Hepatocyte (in vitro differentiated cells): Measurements from ENCODE around the gene TK2. TPM values are rescaled to one million over a fixed set of nuclear protein-coding genes. Genes with fewer than 3 reads are reported as not detected.

Source experiments
- DNase-seq: peaks from one replicate; pipeline ENCODE4 v3.0.0-alpha.2; 2016; ENCODE audit warnings: low spot score
- H2AFZ ChIP-seq: fragments of 200-600 bp; sonication (generic); 2 replicates; pipeline ENCODE4 v1.6.0; 2016; ENCODE audit warnings: antibody characterized with exemption, mild to moderate bottlenecking
- H3K27ac ChIP-seq: fragments of 200-600 bp; sonication (generic); 2 replicates; pipeline ENCODE4 v1.5.1; 2016; ENCODE audit warnings: mild to moderate bottlenecking
- H3K27me3 ChIP-seq: fragments of 200-600 bp; sonication (generic); 2 replicates; pipeline ENCODE4 v1.6.1; 2016
- H3K36me3 ChIP-seq: fragments of 200-600 bp; sonication (generic); replicated peaks from 2 replicates; pipeline ENCODE4 v1.5.1; 2016; ENCODE audit warnings: low read depth; ENCODE audit not compliant: insufficient read depth
- H3K4me1 ChIP-seq: fragments of 200-600 bp; sonication (generic); 2 replicates; pipeline ENCODE4 v1.5.1; 2016; ENCODE audit warnings: mild to moderate bottlenecking, moderate library complexity; ENCODE audit not compliant: insufficient read depth
- H3K4me2 ChIP-seq: fragments of 200-600 bp; sonication (generic); 2 replicates; pipeline ENCODE4 v1.6.0; 2016
- H3K4me3 ChIP-seq: fragments of 200-600 bp; sonication (generic); 2 replicates; pipeline ENCODE4 v1.5.1; 2016; ENCODE audit warnings: mild to moderate bottlenecking
- H3K79me2 ChIP-seq: fragments of 200-600 bp; sonication (generic); 2 replicates; pipeline ENCODE4 v1.6.0; 2017; ENCODE audit warnings: mild to moderate bottlenecking
- H3K9me2 ChIP-seq: fragments of 200-600 bp; sonication (generic); replicated peaks from 2 replicates; pipeline ENCODE4 v1.6.0; 2017; ENCODE audit warnings: mild to moderate bottlenecking; ENCODE audit not compliant: insufficient read depth
- H3K9me3 ChIP-seq: fragments of 200-600 bp; sonication (generic); 2 replicates; pipeline ENCODE4 v1.5.1; 2016; ENCODE audit warnings: low read depth, mild to moderate bottlenecking
- H4K20me1 ChIP-seq: fragments of 200-600 bp; sonication (generic); 2 replicates; pipeline ENCODE4 v1.6.0; 2016; ENCODE audit warnings: mild to moderate bottlenecking; ENCODE audit not compliant: insufficient read depth, poor library complexity, severe bottlenecking
- EZH2 ChIP-seq: fragments of 200-600 bp; sonication (generic); IDR thresholded peaks from 2 replicates; pipeline ENCODE4 v1.6.1; 2016; ENCODE audit warnings: antibody characterized with exemption, mild to moderate bottlenecking, borderline replicate concordance
- EZH2phosphoT487 ChIP-seq: fragments of 200-600 bp; sonication (generic); IDR thresholded peaks from one replicate; pipeline ENCODE4 v1.6.1; 2018; ENCODE audit warnings: antibody characterized with exemption, mild to moderate bottlenecking, low read depth, moderate library complexity; ENCODE audit not compliant: unreplicated experiment, severe bottlenecking
- WGBS: methylation state at CpG from one replicate; pipeline ENCODE4 v1.1.6; 2016; ENCODE audit warnings: low lambda C conversion rate; ENCODE audit errors: missing lambda C conversion rate; 5-methylcytosine and 5-hydroxymethylcytosine counted together
- polyA plus RNA-seq: library from polyadenylated mRNA; unstranded; fragments of >200 nt; fragmentation: Nextera tagmentation; extraction: Ambion mirVana; gene quantifications from 2 replicates; pipeline ENCODE4 v1.2.1, GENCODE V29; 2016
- total RNA-seq: library from RNA; depleted of rRNA; stranded (reverse); fragments of >200 nt; gene quantifications from 2 replicates; pipeline ENCODE4 v1.2.3, GENCODE V29; 2014
- TF ChIP-seq, protein P1 (sequence below): fragments of 200-600 bp; sonication (generic); IDR thresholded peaks from 2 replicates; pipeline ENCODE4 v1.5.1; 2016; ENCODE audit warnings: antibody characterized with exemption, mild to moderate bottlenecking; ENCODE audit not compliant: poor library complexity

Gene TK2
- total and polyA plus RNA-seq, 2 experiments from 2014 or later, result 10.1 to 14.3 TPM

DNA sequence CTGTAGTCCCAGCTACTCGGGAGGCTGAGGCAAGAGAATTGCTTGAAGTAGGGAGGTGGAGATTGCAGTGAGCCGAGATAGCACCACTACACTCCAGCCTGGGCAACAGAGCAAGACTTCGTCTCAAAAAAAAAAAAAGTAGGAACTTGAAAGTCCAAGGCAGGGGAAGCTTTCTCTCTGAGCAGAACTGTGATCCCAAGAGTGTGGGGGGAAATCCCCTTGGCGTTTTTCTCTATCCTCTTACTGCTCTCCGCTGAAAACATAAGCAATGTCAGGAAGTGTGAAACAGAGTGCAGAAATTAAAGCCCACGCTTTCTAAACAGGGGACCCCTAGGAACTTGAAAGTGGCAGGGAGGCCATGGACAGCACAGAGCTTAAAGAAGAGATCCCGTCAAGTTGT, 44.8 kb upstream of the TK2 start:
- DNase-seq, result no peak
- Histone ChIP-seq H3K4me2 (no peak overlapping the region), H3K27ac (no peak overlapping the region), H3K4me1 (no peaks in the 10 kb centered on the region), H4K20me1 (no peaks in the 10 kb centered on the region), H2AFZ (no peak overlapping the region), H3K4me3 (no peak overlapping the region), H3K36me3 (no peaks in the 10 kb centered on the region), H3K9me3 (no peaks in the 10 kb centered on the region), H3K9me2 (no peaks in the 10 kb centered on the region), H3K27me3 (no peaks in the 10 kb centered on the region), H3K79me2 (no peaks in the 10 kb centered on the region)
- WGBS, result 82% methylated on average over 7 of the region's 7 CpGs
- TF ChIP-seq EZH2phosphoT487 (no peak), EZH2 (no peak)
- TF ChIP-seq, protein P1, sequence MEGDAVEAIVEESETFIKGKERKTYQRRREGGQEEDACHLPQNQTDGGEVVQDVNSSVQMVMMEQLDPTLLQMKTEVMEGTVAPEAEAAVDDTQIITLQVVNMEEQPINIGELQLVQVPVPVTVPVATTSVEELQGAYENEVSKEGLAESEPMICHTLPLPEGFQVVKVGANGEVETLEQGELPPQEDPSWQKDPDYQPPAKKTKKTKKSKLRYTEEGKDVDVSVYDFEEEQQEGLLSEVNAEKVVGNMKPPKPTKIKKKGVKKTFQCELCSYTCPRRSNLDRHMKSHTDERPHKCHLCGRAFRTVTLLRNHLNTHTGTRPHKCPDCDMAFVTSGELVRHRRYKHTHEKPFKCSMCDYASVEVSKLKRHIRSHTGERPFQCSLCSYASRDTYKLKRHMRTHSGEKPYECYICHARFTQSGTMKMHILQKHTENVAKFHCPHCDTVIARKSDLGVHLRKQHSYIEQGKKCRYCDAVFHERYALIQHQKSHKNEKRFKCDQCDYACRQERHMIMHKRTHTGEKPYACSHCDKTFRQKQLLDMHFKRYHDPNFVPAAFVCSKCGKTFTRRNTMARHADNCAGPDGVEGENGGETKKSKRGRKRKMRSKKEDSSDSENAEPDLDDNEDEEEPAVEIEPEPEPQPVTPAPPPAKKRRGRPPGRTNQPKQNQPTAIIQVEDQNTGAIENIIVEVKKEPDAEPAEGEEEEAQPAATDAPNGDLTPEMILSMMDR, result no peak

DNA sequence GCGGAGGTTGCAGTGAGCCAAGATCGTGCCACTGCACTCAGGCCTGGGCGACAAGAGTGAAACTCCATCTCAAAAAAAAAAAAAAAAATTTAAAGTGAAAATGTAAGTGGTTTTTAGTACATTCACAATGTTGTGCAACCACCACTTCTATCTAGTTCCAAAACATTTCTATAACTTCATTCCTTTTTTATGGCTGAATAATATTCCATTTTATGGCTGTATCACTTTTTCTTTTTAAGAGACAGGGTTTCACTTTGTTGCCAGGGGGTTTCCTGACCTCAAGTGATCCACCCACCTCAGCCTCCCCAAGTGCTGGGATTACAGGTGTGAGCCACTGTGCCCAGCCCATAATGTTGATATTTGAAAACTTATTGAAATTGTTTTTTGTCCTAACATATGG, 42.9 kb upstream of the TK2 start:
- H3K9me2 ChIP-seq, result no peaks in the 10 kb centered on the region
- WGBS, result 100% methylated on average over 3 of the region's 3 CpGs
- no peaks in the 10 kb centered on the region for H3K9me3 ChIP-seq
- H3K4me3 ChIP-seq, result no peak overlapping the region
- H3K4me1 ChIP-seq, result no peaks in the 10 kb centered on the region
- no peak overlapping the region for H2AFZ ChIP-seq
- H3K27ac ChIP-seq, result no peak overlapping the region
- H3K4me2 ChIP-seq, result no peak overlapping the region
- H3K27me3 ChIP-seq, result no peaks in the 10 kb centered on the region
- H4K20me1 ChIP-seq, result no peaks in the 10 kb centered on the region
- DNase-seq, result no peak
- H3K36me3 ChIP-seq, result no peaks in the 10 kb centered on the region
- no peaks in the 10 kb centered on the region for H3K79me2 ChIP-seq
- TF ChIP-seq EZH2phosphoT487, result no peak
- TF ChIP-seq, protein P1, result no peak
- TF ChIP-seq EZH2, result no peak

DNA sequence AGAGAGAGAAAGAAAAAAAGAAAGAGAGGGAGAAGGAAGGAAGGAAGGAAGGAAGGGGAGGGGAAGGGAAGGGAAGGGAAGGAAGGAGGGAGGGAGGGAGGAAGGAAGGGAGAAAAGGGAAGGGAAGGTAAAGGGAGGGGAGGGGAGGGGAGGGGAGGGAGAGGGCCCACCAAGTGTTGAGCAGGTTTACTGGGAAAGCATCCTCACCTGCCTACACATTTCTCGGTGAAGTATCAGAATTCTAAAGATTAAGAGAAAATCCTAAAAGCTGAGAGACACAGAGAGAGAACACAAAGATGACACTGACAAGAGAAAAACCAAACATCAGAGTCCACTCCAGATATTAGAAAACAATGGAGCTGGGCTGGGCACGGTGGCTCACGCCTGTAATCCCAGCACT, 42.3 kb upstream of the TK2 start:
- Histone ChIP-seq H2AFZ (no peak overlapping the region), H3K9me3 (no peaks in the 10 kb centered on the region), H3K27ac (no peak overlapping the region), H3K9me2 (no peaks in the 10 kb centered on the region), H3K36me3 (no peaks in the 10 kb centered on the region), H3K4me1 (no peaks in the 10 kb centered on the region), H4K20me1 (no peaks in the 10 kb centered on the region), H3K4me3 (no peak overlapping the region), H3K27me3 (no peaks in the 10 kb centered on the region), H3K4me2 (no peak overlapping the region), H3K79me2 (no peaks in the 10 kb centered on the region)
- TF ChIP-seq EZH2, result no peak
- no peak for TF ChIP-seq EZH2phosphoT487
- TF ChIP-seq, protein P1, result no peak
- WGBS, result 74% methylated on average over 2 of the region's 3 CpGs
- no peak for DNase-seq

DNA sequence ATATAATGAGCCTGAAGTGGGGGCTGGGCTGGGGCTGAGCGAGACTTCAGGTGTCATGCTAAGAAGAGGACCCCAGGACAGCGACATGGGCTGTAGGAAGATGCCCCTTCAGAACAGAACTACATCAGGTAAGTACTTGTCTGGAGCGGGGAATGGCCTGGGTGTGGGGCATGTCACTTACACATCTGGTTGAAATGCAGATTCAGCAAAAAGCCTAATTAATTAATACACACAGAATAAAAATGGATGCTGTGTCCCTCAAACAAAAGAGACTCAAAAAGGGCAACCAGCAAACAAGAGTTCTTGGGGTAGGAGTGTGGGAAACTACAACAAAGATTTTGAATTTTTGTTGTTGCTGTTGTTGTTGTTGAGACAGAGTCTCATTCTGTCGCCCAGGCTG, 41.1 kb upstream of the TK2 start:
- H3K4me2 ChIP-seq, result no peak overlapping the region
- no peaks in the 10 kb centered on the region for H3K36me3 ChIP-seq
- no peaks in the 10 kb centered on the region for H3K9me2 ChIP-seq
- H3K9me3 ChIP-seq, result no peaks in the 10 kb centered on the region
- no peak overlapping the region for H2AFZ ChIP-seq
- 82% methylated on average over 4 of the region's 4 CpGs for WGBS
- no peaks in the 10 kb centered on the region for H4K20me1 ChIP-seq
- TF ChIP-seq EZH2phosphoT487 (no peak), EZH2 (no peak)
- TF ChIP-seq, protein P1, result no peak
- H3K4me1 ChIP-seq, result no peaks in the 10 kb centered on the region
- no peak overlapping the region for H3K4me3 ChIP-seq
- H3K27ac ChIP-seq, result no peak overlapping the region
- H3K79me2 ChIP-seq, result no peaks in the 10 kb centered on the region
- H3K27me3 ChIP-seq, result no peaks in the 10 kb centered on the region
- no peak for DNase-seq
